Stimulated activated CD8-positive, alpha-beta memory T cell treated with anti-CD3 and anti-CD28 coated beads, Interleukin-12 subunit alpha, Interleukin-12 subunit beta, amount 100 ng/mL, for 4 hours (primary cell): Measurements from ENCODE around the gene DAZAP1.

Source experiments
- DNase-seq: peaks from one replicate; pipeline ENCODE4 v3.0.0-alpha.2; 2020; ENCODE audit warnings: low read depth

DAZAP1 gene

GRCh38 chr19:1459479-1459878 is 52.1 kb downstream of the DAZAP1 start:
- DNase-seq, result no peak

GRCh38 chr19:1460033-1460995 is 52.9 kb downstream of the DAZAP1 start:
- no peak for DNase-seq

DNA sequence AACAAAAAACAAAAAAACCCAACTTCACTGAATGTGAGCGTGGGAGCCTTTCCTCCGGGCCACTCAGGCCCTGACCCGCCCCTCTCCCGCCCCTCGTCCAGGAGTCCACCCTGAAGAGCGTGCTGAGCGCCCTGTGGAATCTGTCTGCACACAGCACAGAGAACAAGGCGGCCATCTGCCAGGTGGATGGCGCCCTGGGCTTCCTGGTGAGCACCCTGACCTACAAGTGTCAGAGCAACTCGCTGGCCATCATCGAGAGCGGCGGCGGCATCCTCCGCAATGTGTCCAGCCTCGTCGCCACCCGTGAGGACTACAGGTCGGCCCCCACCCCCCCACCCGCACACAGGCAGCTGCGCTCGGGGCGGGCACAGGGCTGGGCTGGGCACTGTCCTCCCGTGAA is 54.5 kb downstream of the DAZAP1 start:
- no peak for DNase-seq

- no peak for DNase-seq
These were observed 58.0 kb downstream of the DAZAP1 start for GRCh38 chr19:1465191-1466016.

- DNase-seq, result no peak
These were observed 58.7 kb downstream of the DAZAP1 start for GRCh38 chr19:1466018-1466460.

DNA sequence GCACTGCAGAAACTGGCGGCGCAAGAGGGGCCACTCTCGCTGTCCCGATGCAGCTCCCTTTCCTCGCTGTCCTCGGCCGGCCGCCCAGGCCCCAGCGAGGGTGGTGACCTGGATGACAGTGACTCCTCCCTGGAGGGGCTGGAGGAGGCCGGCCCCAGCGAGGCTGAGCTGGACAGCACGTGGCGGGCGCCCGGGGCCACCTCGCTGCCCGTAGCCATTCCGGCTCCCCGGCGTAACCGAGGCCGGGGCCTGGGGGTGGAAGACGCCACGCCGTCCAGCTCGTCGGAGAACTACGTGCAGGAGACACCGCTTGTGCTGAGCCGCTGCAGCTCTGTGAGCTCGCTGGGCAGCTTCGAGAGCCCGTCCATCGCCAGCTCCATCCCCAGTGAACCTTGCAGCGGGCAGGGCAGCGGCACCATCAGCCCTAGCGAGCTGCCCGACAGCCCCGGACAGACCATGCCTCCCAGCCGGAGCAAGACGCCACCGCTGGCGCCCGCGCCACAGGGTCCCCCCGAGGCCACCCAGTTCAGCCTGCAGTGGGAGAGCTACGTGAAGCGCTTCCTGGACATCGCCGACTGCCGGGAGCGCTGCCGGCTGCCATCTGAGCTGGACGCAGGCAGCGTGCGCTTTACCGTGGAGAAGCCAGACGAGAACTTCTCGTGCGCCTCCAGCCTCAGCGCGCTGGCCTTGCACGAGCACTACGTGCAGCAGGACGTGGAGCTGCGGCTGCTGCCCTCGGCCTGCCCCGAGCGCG is 59.3 kb downstream of the DAZAP1 start:
- DNase-seq, result no peak

DNA sequence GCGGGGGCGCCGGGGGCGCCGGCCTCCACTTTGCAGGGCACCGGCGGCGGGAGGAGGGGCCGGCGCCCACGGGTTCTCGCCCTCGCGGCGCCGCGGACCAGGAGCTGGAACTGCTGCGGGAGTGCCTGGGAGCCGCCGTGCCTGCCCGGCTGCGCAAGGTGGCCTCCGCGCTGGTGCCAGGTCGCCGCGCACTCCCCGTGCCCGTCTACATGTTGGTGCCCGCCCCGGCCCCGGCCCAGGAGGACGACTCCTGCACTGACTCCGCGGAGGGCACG is 59.8 kb downstream of the DAZAP1 start:
- DNase-seq, result no peak

DNA sequence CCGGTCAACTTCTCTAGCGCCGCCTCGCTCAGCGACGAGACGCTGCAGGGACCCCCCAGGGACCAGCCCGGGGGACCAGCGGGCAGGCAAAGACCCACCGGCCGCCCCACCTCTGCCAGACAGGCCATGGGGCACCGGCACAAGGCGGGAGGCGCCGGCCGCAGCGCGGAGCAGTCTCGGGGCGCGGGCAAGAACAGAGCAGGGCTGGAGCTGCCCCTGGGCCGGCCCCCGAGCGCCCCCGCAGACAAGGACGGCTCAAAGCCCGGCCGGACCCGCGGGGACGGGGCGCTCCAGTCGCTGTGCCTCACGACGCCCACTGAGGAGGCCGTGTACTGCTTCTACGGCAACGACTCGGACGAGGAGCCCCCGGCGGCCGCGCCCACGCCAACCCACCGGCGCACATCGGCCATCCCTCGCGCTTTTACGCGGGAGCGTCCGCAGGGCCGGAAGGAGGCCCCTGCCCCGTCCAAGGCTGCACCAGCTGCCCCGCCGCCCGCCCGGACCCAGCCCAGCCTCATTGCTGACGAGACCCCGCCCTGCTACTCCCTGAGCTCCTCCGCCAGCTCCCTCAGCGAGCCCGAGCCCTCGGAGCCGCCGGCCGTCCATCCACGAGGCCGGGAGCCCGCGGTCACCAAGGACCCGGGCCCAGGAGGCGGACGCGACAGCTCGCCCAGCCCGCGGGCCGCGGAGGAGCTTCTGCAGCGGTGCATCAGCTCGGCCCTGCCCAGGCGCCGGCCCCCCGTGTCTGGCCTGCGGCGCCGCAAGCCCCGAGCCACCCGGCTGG is 60.3 kb downstream of the DAZAP1 start:
- no peak for DNase-seq

- no peak for DNase-seq
These were observed 61.0 kb downstream of the DAZAP1 start for GRCh38 chr19:1468274-1468820.

DNA sequence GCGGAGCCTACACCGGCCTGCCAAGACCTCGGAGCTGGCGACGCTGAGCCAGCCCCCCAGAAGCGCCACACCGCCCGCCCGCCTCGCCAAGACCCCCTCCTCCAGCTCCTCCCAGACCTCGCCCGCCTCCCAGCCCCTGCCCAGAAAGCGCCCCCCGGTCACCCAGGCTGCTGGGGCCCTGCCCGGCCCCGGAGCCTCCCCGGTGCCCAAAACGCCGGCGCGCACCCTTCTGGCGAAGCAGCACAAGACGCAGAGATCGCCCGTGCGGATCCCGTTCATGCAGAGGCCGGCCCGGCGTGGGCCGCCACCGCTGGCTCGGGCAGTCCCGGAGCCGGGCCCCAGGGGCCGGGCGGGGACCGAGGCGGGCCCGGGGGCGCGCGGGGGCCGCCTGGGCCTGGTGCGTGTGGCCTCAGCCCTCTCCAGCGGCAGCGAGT is 61.5 kb downstream of the DAZAP1 start:
- no peak for DNase-seq

GRCh38 chr19:1469255-1470054 is 62.1 kb downstream of the DAZAP1 start:
- DNase-seq, result no peak

- DNase-seq, result no peak
These were observed 62.6 kb downstream of the DAZAP1 start for GRCh38 chr19:1470055-1470304.

DNA sequence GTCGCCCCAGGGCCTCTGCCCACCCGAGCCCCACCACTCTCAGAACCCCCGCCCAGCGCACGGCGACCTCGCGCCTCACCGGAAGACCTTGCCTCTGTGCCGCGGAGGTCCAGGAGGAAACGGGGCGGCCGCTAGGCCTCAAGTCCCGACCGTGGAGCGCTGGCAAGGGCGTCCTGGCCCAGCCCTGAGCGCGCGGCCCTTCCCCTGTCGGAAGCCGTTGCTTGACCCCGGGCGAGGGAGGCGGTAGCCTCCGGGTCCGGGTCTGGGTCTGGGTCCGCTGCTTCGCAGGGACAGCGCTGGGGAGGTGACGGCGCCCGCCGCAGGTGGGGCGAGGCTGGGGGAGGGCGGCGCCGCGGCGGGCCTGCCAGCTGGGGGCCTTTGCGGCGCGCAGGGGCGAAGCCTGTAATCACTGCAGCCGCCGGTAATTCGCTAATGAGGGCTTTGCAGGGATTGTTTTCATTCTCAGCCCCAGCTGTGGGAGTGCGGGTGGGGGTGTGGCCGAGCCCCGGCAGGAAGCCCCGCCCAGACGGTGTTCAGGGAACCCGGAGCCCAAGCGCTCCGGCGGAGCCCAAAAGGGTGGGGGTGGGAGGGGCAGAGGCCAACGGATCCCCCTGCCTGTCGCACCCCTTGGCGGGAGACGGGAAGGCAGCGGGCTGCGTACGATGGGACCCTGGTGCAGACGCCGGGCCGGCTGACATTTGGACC is 63.1 kb downstream of the DAZAP1 start:
- peak; percentile 53 for DNase-seq

- DNase-seq, result no peak
These were observed 63.7 kb downstream of the DAZAP1 start for GRCh38 chr19:1471010-1471514.

- DNase-seq, result no peak
These were observed 64.3 kb downstream of the DAZAP1 start for GRCh38 chr19:1471515-1472160.

- DNase-seq, result no peak
These were observed 65.1 kb downstream of the DAZAP1 start for GRCh38 chr19:1472231-1473084.

- no peak for DNase-seq
These were observed 65.9 kb downstream of the DAZAP1 start for GRCh38 chr19:1473085-1473851.
